Transverse colon (tissue), 4 donors: ENCODE measurements around the gene NDUFV2. TPM values are rescaled to one million over a fixed set of nuclear protein-coding genes. Genes with fewer than 3 reads are reported as not detected.

Experiments used
- DNase-seq: peaks from one replicate; pipeline ENCODE4 v3.0.0-alpha.2; 2019
- H3K27ac ChIP-seq, 4 donors: fragments of 200-600 bp; sonication (generic); 2 replicates each; pipeline ENCODE4 v1.5.1; 2016 to 2018; ENCODE audit warnings: inconsistent platforms in 4 of 4
- H3K27me3 ChIP-seq: fragments of 200-600 bp; sonication (generic); 2 replicates; pipeline ENCODE4 v1.5.1; 2017; ENCODE audit warnings: inconsistent platforms
- H3K36me3 ChIP-seq, 4 donors: fragments of 200-600 bp; sonication (generic); 2 replicates each; pipeline ENCODE4 v1.5.1; 2017 to 2019; ENCODE audit warnings: inconsistent platforms in 4 of 4
- H3K4me1 ChIP-seq, 4 donors: fragments of 200-600 bp; sonication (generic); 2 replicates each; pipeline ENCODE4 v1.5.1; 2017 to 2020; ENCODE audit warnings: inconsistent platforms in 4 of 4
- H3K4me3 ChIP-seq, 4 donors: fragments of 200-600 bp; sonication (generic); 1 replicate in 1 of 4; 2 replicates in 3 of 4; pipeline versions ENCODE4 v1.5.1 to v1.6.1; 2017 to 2019; ENCODE audit warnings: inconsistent platforms in 4 of 4
- H3K9me3 ChIP-seq, 2 donors: fragments of 200-600 bp; sonication (generic); 2 replicates each; pipeline ENCODE4 v1.5.1; 2017 to 2019; ENCODE audit warnings: inconsistent platforms in 2 of 2
- EP300 ChIP-seq: sonication (generic); formaldehyde crosslinking; IDR thresholded peaks from one replicate; pipeline ENCODE4 v1.6.1; 2017; ENCODE audit warnings: antibody characterized with exemption, low read depth
- POLR2A ChIP-seq: fragments of 450-650 bp; IDR thresholded peaks from one replicate; pipeline ENCODE4 v1.6.1; 2016; ENCODE audit warnings: antibody characterized with exemption, mild to moderate bottlenecking, moderate library complexity
- POLR2AphosphoS5 ChIP-seq, 3 donors: sonication (generic); formaldehyde crosslinking; IDR thresholded peaks; one replicate each; pipeline ENCODE4 v1.6.1; 2016; ENCODE audit warnings: antibody characterized with exemption in 3 of 3
- WGBS, 2 donors: methylation state at CpG; one replicate each; pipeline ENCODE4 v1.1.5; 2018; ENCODE audit warnings: low coverage in 1 of 2; 5-methylcytosine and 5-hydroxymethylcytosine counted together
- in situ Hi-C, 4 donors: fragments of 200-750 bp; cut with MboI; loops; one replicate each; pipeline versions ENCODE4 v1.15.0 to v1.15.1; 2017; ENCODE audit warnings: low sequenced_read_pairs in 3 of 4, low pct_ligation_motif_present in 1 of 4, low pct_unique_long_range_greater_than_20kb in 1 of 4
- intact Hi-C: fragments of 100-400 bp; cut with DNase I; formaldehyde crosslinking; loops from one replicate; pipeline ENCODE4 v1.15.1; 2023; ENCODE audit warnings: low total_unique reads
- total RNA-seq, 4 donors: library from RNA; depleted of rRNA; stranded (reverse); fragments of >200 nt; gene quantifications; one replicate each; pipeline ENCODE4 v1.1.0, GENCODE V29; 2016
- TF ChIP-seq, protein P1 (sequence below), 5 experiments: fragments of 200-600 bp in 3 of 5; fragments of 450-650 bp in 2 of 5; sonication (generic) in 3 of 5; IDR thresholded peaks; 1 replicate in 2 of 5; 2 replicates in 3 of 5; pipeline ENCODE4 v1.5.1; 2016 to 2017; ENCODE audit warnings: antibody characterized with exemption in 5 of 5, inconsistent platforms in 3 of 5, mild to moderate bottlenecking in 2 of 5, moderate library complexity in 1 of 5

NDUFV2 gene
- total RNA-seq, 4 donors from 2014 or later = 24.7 to 140 (median 113) TPM

DNA sequence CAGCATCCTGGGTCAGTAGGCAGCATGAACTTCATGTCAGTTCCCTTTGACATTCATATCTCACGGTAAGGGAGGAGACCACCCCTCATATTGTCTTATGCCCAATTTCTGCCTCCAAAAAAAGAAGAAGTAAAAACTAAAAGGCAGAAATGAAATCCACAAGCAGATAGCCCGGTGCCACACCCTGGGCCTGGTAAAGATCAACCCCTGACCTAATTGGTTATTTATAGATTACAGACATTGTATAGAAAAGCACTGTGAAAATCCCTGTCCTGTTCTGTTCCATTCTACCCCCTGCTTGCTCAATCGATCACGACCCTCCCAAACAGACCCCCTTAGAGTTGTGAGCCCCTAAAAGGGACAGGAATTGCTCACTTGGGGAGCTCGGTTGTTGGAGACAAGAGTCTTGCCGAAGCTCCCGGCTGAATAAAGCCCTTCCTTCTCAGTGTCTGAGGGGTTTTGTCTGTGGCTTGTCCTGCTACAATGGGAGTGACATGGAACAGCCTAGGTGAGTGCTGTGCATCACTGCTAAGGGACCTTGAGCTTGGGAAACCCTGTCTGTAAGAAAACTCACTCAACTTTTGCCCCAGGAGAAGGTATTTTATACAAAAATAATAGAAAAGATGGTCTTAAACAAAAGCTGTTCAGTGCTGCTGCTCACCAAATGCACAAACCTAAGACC, 11.1 kb downstream of the NDUFV2 start:
- 59 to 63% methylated on average over 2 to 7 of the region's 7 CpGs for WGBS, 2 donors
- peaks cover 54 to 90% (median 60%) of the 10 kb centered on the region in 4 donors for H3K4me1 ChIP-seq
- H3K27me3 ChIP-seq = no peaks in the 10 kb centered on the region
- TF ChIP-seq, protein P1, sequence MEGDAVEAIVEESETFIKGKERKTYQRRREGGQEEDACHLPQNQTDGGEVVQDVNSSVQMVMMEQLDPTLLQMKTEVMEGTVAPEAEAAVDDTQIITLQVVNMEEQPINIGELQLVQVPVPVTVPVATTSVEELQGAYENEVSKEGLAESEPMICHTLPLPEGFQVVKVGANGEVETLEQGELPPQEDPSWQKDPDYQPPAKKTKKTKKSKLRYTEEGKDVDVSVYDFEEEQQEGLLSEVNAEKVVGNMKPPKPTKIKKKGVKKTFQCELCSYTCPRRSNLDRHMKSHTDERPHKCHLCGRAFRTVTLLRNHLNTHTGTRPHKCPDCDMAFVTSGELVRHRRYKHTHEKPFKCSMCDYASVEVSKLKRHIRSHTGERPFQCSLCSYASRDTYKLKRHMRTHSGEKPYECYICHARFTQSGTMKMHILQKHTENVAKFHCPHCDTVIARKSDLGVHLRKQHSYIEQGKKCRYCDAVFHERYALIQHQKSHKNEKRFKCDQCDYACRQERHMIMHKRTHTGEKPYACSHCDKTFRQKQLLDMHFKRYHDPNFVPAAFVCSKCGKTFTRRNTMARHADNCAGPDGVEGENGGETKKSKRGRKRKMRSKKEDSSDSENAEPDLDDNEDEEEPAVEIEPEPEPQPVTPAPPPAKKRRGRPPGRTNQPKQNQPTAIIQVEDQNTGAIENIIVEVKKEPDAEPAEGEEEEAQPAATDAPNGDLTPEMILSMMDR (IDR thresholded peaks at IDR 0.05) = no peak
- TF ChIP-seq POLR2AphosphoS5 (IDR thresholded peaks at IDR 0.05) = no peak
- TF ChIP-seq POLR2A = no peak
- no peak for TF ChIP-seq EP300
- H3K27ac ChIP-seq = peak overlapping the region; percentile 45 to 66 (median 49)
- DNase-seq = no peak
- intact Hi-C loops (no loop called here), in situ Hi-C loops (no loop called here)
- H3K9me3 ChIP-seq = no peaks in the 10 kb centered on the region
- H3K36me3 ChIP-seq = no peaks in the 10 kb centered on the region
- H3K4me3 ChIP-seq = no peak overlapping the region

DNA sequence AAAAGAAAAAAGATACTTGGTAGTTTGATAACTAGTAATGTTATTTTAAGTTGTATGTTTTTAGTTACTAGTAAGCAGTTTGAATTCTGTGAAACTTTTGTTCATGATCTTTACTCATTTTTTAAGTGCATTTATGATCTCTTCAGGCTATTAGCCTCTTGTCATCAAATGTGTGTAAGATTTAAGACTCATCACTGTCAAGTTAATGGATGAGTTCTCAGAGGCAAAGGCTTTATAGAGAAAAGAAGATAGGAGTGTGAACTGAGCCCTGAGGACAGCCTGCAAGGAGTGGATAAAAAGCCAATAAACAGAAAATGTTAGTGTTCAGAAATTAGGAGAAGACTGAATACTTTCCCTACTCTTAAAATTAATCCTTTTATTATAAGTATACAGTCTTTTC, 13.5 kb downstream of the NDUFV2 start:
- intact Hi-C loops (no loop called here), in situ Hi-C loops (no loop called here)
- H3K36me3 ChIP-seq = peaks cover 0 to 4% (median 2%) of the 10 kb centered on the region in 4 donors
- no peak for TF ChIP-seq POLR2AphosphoS5 (IDR thresholded peaks at IDR 0.05)
- TF ChIP-seq POLR2A = no peak
- TF ChIP-seq EP300 = no peak
- TF ChIP-seq, protein P1 (IDR thresholded peaks at IDR 0.05) = no peak
- no peak for DNase-seq
- no peak overlapping the region for H3K4me3 ChIP-seq
- H3K4me1 ChIP-seq = peaks cover 36 to 88% (median 48%) of the 10 kb centered on the region in 4 donors
- H3K27me3 ChIP-seq = no peaks in the 10 kb centered on the region
- peak overlapping the region; percentile 86 to 89 (median 86) for H3K27ac ChIP-seq
- H3K9me3 ChIP-seq = no peaks in the 10 kb centered on the region

DNA sequence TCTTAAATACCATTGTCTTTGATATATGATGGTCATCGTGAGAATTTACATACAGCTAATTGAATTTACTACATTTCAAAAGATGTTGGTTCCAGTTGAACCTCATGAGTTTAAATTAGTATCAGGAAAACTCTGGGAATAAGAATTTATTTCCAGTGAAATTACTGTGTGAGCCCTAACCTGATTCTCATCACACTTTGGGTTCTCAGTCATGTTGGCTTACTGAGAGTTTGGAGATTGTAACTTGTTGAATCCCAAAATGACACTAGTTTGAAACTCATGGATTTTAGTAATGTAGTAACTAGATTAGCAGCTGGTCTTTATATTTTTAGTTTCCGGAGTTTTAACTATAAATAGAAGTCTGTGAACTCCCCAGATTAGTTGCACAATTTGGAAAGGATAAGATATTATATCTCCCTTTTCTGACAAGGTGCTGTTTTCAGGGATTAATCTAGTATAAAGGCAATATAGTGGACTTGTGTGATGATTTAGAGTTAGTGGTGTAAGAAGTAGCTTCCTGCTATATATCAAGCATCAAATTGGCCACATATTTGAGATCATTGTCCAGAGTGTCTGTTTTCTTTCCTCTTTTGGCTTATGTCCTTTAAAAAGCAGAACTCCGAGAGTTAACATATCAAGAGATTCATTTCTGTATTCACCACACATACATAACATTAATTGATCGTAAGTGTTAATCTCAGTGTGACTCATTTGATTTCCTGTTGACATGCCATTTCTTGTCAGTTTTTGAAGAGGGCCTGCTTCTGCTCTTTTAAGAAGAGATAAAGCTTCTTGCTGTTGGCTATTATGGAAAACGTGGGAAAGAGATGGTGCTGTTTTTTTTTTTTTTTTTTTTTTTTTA, 15.7 kb downstream of the NDUFV2 start:
- WGBS, 2 donors = 38% methylated on average over 5 of the region's 5 CpGs
- DNase-seq = no peak
- peak overlapping the region; percentile 86 to 89 (median 86) for H3K27ac ChIP-seq
- H3K4me1 ChIP-seq = peaks cover 22 to 79% (median 40%) of the 10 kb centered on the region in 4 donors
- no peaks in the 10 kb centered on the region for H3K27me3 ChIP-seq
- H3K4me3 ChIP-seq = peak overlapping the region in 1 of 4 donors; percentile 25
- TF ChIP-seq, protein P1 (IDR thresholded peaks at IDR 0.05) = no peak
- peak in 2 of 3 donors; percentile 44 to 45 for TF ChIP-seq POLR2AphosphoS5 (IDR thresholded peaks at IDR 0.05)
- H3K9me3 ChIP-seq = no peaks in the 10 kb centered on the region
- H3K36me3 ChIP-seq = peaks cover 0 to 18% (median 5%) of the 10 kb centered on the region in 4 donors
- in situ Hi-C loops = no loop called here
- intact Hi-C loops = no loop called here

DNA sequence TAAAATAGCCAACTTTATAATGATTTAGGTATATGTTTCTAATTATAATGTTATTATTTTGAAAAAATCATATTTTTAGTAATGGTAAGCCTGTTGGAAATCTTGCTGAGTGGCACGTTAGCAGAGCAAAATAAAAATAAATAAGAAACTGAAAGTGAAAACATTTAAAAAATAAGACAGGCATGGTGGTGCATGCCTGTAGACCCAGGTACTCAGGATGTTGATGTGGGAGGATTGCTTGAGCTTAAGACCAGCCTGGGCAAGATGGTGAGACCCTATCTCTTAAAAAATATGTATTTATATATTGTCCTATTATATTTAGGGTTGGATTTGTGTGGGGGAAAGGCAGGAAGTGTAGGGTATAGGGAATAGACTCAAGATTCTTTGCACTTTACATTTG, 18.3 kb downstream of the NDUFV2 start:
- Histone ChIP-seq H3K27ac (peak overlapping the region; percentile 2 to 87 (median 24)), H3K36me3 (peaks cover 0 to 35% (median 8%) of the 10 kb centered on the region in 4 donors), H3K27me3 (no peaks in the 10 kb centered on the region), H3K4me1 (peaks cover 17 to 56% (median 26%) of the 10 kb centered on the region in 4 donors), H3K4me3 (no peak overlapping the region), H3K9me3 (no peaks in the 10 kb centered on the region)
- in situ Hi-C loops (no loop called here), intact Hi-C loops (no loop called here)
- no peak for DNase-seq
- TF ChIP-seq POLR2A = no peak
- no peak for TF ChIP-seq POLR2AphosphoS5 (IDR thresholded peaks at IDR 0.05)
- TF ChIP-seq, protein P1 (IDR thresholded peaks at IDR 0.05) = no peak
- TF ChIP-seq EP300 = no peak
- 17 to 23% methylated on average over 1 of the region's 1 CpG for WGBS, 2 donors
